ENCODE data around the gene FOXC1.

The FOXC1 gene
- total RNA-seq, result 0 to 2.5 (median 0.66) reads per million in 4 experiments

DNA sequence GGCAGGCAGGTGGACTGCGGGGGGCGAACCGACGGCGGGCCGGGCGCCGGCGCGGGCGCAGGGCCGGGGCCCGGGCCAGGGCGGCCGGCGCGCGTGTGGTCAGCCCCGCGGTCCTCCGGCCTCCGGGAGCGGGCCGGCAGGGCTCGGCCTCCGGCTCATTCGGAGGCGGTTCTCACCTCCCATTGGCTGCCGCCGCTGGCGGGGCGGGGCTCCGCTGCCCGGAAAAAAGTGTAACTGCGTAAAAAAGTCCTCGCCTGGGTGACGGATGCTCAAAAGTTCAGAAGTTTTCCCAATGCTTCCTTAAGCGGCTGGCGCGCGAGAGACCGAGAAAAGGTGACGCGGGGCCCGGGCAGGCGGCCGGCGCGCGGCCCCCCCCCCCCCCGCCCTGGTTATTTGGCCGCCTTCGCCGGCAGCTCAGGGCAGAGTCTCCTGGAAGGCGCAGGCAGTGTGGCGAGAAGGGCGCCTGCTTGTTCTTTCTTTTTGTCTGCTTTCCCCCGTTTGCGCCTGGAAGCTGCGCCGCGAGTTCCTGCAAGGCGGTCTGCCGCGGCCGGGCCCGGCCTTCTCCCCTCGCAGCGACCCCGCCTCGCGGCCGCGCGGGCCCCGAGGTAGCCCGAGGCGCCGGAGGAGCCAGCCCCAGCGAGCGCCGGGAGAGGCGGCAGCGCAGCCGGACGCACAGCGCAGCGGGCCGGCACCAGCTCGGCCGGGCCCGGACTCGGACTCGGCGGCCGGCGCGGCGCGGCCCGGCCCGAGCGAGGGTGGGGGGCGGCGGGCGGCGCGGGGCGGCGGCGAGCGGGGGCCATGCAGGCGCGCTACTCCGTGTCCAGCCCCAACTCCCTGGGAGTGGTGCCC lies at the start of gene FOXC1:
Gene FOXC1, plus strand, starts transcription at position 268 of the 849 bp plus-strand sequence. Its CDS starts 531 bp downstream, at position 799.
- no peak for DNase-seq

DNA sequence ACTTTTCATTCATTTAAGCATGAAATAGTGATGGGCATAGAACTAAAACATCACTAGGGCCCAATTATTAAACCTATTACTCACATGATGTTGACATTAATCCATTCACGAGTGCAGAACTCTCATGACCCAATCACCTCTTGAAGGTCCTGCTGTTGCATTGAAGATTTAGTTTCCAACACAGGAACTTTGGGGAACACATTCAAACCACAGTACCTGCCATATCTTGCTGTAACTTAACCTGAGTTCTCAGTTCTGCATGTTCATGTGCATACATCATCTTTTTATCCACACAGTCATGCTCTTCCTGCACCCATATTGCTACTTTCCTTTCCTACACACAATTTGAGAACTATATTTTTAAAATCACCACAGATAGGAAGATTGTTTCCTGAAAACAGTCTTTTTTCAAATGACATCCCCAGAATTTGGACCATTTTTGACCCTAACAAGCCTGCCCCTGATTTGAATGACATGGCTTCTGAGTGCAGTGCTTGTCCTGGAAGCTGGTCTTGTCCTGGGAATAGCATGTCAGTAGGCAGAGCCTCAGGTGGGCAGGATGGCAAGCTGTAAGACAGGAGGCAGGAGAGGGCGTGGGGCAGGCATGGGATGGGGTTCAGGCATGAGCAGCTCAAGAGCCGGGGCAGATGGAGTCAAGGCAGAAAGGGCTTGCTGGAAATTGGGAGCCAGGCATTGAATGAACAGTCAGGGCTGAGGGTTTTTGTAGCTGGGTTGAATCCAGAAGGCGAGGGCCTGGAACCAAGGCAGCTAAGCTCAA lies 49.2 kb upstream of the FOXC1 start:
- DNase-seq, result no peak

DNA sequence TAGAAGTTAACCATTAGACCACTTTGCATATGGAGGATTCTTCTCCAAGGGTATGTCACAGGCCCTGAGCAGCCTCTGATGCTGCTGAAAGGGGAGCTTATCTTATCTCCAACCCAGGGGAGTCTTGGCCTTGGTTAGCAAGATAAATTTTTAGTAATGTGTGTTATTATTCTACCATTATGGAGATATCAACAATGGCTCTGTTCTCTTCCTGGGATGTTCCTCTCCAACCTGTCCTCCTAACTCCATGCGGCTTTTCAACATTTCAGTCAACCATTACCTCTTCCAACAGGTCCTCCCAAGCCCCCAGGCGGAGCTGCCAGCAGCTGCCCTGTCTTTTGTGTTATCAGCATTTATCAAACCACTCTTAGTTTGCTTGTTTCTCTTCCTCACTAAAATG lies 48.4 kb upstream of the FOXC1 start:
- no peak for DNase-seq

DNA sequence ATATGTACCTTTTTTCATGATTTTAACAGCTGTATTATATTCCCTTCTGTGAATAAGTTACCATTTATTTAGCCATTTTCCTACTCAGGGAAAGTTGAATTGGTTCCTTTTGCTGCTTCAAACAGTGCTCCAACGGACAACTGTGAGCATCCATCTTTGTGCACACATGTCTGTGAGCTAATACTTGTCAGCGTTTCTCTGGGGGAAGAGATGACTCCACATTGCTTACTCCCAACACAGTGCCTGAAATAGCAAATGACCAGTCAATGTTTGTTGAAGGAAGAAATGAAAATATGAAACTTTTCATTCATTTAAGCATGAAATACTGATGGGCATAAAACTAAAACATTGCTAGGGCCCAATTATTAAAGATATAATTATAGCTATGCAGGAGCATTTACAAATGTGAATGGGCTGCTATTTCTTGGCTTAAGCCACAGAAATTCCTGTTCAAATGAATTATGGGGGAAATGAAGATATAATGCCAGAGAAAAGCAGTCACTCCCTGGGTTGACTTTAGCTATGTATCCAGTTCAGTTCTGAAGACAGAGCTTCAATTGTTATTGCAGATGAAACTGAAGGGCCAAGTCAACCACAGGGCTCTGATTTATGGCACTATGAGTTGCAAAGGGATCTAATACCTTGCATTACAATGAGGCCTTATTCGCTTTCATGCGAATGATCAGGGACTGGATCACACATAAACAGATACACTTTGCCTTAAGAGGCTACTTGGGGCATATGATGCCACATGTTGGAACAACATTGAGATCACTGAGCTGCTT lies 47.4 kb upstream of the FOXC1 start:
- DNase-seq, result no peak

DNA sequence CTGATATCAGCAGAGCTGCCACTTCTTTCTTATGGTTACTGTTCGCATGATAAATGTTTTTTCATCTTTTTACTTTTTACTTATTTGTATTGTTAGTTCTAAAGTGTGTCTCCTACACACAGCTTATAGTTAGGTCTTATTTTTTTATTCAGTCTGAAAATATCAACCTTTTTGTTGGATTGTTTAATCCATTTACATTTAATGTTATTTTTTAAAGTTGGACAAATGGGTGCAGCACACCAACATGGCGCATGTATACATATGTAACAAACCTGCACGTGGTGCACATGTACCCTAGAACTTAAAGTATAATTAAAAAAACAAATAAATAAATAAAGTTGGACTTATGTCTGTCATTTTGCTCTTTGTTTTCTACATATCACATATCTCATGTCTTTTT lies 40.3 kb upstream of the FOXC1 start:
- DNase-seq, result no peak

DNA sequence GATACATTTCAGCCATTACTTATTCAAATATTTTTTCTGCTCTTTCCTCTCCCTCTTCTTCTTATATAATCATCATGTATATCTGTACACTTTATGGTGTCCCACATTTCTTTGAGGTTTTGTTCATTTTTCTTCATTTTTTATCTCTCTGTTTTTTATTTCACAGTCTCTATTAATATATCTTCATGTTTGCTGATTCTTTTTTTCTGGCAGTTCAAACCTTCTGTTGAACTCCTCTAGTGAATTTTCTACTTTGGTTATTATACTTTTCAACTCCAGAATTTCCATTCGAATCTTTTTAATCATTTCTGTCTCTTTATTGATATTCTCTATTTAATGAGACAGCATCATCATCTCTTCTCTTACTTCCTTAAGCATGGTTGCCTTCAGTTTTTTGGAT lies 38.9 kb upstream of the FOXC1 start:
- DNase-seq, result no peak

DNA sequence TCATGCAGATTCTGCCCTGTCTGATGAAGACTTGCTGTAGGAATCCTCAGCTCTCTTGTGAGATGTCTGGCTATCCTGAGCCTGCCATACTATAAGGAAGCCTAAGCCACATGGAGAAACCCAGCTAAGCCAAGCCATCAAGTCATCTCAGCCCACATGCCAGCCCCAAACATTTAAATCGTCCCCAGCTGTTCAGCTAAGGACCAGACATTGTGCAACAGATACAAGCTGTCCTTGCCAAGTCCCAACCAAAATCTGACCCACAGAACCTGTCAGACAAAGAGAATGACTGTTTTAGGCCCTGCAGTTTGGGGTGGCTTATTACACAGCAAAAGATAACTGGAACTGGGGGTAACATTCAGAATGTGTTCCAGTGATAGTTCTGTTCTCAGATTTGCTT lies 36.8 kb upstream of the FOXC1 start:
- DNase-seq, result no peak

DNA sequence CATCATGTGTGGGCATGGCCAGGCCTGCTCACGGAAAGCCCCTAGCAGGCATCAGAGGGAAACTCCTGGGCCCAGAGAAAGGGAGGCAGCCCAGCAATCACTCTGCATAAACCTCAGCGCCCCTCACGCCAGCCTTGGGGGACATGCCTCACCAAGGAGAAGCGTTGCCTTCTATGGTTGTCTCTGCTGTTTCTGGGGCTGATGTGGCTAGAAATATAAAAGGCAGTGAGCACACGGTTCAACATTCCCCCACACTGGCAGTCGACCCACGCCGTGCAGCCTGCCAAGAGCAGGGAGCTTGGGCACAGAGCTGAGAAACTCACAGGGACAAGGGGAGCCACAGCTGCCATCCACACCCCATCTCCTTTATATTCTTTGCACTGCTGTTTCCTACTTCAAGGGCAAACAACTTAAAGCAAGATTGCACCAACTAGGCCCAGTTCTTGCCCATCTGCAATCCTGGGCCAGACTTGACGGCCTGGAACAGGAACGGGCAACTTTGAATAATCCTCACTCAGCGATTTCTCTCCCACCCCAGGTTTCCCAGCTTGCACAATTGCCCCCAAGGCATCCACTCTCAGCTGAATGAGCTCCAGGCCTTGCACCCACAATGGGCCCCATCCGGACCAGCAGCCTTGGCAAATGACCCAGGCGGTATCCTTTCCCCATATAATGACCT lies 35.5 kb upstream of the FOXC1 start:
- DNase-seq, result no peak

DNA sequence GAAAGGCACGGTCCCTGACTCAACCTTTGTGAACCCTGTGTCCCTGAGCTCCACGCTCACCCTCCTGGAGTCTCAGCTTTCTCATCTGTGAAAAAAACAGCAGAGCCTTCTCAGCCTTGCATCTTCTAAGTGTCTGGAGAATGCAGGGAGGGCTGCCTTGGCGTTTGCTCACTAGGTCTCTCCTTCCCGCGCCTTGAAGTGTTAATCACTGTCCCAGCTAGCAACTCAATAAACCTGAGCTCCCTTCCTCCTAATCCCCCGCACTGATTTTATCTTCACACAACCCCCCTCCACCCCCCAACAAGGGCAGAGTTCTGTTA lies 34.9 kb upstream of the FOXC1 start:
- no peak for DNase-seq

DNA sequence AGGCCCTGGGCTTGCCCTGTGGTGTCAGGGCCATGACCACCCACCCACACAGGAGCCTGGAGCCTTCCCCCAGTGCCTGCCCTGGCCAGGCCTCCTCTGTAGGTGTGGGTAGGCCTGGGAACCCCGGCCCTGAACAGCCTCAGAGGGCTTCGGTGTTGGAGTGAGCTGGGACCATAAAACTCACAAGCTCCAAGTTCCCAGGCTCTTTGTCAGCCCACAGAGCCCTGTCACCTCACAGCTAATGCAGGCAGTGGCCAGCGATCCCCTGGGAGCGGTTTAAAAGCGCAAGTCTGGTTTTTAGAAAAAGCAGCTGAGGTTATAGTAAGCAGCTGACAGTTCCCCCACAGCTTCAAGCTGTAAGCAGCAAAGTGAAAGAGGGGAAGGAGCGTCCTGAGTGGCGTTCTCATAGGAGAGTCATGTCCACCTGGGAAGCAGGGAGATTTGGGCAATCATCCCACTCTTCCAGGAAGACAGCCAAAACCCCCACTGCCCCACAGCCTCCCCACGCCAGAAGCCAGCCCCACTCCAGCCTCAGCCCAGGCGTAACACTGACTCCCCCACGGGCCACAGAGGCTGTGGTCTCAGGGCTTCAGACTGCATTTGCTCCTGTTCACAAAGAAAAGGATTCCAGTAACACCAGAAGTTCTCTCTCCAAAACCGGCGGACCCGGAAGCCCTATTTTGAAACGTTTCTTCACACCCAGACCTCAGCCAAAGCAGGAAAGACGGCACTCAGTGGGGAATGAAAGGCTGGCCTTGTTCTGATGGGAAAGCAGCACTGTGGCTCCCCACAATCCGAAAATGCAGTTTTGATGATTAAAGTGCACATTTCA lies 34.3 kb upstream of the FOXC1 start:
- no peak for DNase-seq

DNA sequence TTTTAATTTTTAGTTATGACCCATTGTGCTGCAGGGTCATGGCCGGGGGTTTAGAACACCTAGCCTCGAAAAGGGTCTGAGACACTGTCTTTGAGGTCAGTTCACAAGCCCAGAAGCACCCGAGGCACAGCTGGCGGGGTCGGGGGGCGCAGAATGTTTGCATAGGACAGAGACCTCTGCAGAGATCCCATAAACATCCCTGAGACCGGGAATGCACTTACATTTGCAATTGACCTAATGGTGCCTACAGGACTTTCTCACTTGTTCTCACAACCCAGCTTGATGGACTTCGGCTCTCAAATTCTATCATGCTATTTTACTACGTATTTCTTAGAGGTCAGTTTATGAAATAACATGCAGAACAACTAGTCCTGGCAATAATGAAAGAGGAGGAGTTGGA lies 33.5 kb upstream of the FOXC1 start:
- DNase-seq, result no peak

DNA sequence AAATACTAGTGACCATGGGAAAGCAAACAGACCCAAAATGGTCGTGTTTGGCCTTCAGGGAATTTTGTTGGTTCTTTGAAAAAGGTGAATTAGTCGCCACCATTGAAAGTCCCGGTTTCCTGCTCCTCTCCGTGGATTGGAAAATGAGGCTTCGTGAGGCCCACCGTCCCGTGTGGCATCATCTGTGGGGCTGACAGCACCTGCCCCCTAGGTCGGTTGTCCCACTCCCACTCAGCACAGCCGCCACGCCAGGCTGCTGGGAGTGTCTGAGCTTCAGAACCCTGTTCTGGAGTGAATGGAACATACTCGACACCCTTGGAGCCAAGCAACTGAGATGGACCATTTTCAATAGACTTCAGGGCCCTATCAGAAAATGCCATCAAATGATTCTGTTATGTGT lies 33.0 kb upstream of the FOXC1 start:
- no peak for DNase-seq

DNA sequence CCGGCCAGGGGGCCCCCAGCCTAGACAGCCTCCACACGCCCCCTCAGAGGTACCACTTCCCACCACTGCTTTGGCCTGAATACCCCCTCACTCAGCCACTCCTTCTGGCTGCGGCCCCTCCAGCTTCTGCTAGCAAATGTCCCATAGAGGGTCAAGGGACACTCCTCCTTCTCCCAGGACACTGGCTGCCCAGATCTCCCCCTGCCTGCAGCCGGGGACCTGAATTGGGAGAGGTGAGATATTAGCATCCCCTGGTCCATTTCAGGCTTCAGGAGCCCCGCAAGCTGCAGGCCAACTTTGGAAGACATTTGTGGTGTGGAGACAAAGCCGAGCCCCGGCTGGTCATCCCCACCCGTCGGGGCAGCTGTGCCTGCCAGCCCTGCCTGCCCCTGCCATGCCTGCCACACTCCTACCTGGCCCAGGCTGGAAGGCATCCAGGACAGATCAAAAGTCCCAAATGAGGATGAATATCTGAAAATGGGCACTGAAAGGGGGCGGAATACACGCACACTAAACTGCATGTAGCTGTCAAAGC lies 32.5 kb upstream of the FOXC1 start:
- no peak for DNase-seq

DNA sequence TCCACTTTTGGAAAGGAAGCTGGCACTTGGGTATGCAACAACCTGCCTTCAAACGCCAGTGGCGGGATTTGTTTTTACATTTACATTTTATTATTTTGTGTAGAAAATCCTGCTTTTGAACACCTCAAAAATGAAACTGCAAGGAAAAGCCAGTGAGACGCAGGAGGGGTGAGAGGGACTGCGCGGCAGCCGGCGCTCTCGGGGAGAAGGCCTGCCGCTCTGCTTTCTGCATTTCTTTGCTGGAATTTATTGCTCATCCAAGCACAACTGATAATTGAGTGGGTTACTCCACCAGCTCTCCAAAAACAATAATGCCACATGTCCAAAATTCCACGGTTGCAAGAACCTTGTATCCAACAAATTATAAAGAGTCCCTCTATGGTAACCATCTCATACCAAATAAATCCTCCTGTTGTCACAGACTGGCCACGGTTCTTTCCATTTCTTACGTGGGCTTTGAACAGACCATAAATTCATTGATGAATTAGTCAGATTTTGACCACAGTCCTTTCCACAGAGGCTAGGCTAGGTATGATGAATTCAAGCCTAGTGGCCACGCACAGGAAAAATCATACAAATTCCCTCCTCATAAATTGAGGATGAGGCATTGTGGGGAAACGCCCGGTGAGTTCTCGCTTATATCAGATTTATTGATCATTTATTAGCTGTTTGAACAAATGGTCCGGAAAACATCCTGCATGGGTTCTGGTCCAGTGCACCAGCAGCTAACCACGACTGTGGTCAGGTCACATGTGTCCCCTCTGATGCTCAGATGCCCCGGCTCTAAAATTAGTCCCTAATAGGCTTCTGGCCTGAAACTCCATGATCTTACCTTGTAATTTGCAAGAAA lies 31.6 kb upstream of the FOXC1 start:
- no peak for DNase-seq

DNA sequence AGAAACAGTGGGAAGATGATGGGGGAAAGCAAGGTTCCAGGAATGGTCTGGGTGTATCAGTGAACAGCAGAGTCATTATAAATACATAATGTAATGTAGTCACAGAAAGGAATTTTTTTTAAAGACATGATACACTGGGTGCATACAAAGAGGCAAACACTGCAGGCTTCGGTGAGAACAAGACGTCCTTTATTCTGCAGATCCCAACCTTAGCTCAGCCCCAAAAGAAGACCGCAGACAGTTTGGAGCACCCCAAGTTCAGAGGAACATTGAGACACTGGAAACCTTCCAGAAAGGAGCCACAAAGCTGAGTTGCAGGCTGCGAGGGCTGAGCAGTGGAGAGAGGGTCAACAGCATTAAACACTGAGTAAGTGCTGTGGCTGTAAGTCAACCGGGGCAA lies 30.6 kb upstream of the FOXC1 start:
- no peak for DNase-seq

DNA sequence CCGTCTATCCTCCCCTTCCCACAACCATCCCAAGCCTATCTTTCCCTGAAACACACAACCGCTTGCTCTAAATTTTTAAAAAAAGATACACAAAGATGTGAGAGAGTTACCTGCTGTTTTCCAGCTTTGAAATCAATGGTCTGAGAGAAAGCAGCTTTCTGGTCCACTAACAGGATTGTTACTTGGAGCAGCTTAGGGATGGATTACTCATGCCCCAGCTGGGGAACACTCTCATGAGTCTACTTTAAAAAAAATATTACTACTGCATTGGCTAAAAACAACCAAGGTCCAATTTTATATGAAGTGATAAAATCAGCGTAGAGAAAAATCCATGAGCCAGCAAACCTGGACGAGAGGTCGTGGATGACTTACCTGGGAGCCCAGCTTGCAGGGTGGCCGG lies 29.6 kb upstream of the FOXC1 start:
- DNase-seq, result no peak

DNA sequence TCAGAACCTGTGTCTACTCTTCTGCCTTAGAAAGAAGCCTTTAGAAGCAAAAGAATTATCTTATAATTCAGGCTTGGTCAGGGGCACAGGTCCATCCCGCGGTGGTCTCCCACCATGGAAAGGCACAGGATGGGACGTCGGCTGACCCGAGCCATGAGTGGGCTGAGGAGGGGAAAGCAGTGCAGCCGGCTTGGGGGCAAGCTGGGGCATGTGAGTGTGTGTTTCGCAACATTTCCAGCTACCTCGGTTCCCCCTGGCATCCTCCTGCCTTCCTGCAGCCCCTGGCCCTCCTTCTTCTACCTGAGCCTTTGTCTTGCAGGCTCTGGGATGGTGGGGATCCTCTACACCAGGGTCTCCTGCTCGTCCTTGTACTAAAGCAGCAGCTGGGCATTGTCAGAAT lies 29.1 kb upstream of the FOXC1 start:
- DNase-seq, result no peak

DNA sequence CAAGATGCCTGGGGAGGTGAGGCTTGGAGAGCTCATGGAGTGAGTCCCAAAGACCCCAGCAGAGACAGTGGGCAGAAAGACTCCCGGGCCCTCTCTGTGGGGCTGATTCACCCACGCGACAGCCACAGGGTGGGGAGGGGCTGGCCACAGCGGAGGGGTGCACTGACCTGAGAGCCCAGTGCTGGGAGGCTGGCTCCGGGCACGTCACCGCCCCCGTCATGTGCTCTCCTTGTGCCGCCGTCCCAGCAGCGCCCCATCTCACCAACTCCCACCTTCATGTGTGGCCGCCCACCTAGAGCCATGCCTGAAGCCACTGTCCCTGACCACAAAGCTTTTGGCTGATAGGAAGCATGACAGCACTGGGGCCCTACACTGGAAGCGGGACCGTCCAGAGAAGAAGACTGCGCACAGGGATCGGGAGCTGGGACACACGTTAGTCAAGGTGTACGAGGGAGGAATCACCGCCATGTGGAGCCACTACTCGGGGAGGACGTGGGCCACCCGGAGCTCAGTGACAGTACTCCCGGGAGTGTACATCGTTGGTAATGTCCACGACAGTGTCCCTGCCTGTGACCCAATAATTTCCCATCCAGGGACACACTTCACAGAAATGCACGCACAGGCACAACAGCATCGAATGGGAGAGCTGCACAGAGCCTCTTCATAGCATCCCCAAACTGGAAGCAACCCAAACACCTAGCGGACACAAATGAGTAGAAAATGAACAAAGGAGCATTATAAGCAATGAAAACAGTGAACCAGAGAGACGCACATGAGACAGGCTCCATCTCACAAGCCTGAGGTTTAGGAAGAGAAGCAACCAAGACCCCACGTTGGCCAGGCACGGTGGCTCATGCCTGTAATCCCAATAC lies 28.4 kb upstream of the FOXC1 start:
- no peak for DNase-seq

DNA sequence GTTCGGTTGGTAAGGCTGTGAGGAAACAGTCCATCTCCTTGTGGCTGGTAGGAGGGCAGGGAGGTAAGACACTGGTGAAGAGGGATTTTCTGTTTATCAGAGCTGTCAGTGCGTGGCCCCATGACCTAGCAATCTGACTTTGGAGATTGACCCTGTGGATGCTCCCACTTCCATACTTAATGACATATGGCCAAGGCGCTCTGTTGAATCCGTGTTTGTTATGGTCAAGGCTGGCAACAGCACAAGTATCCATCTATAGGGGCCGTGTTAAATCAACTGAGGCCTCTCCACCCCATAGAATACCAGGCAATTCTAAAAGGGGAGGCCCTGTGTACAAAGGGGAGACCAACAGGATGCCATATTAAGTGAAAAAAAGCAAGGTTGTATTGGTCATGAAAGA lies 25.6 kb upstream of the FOXC1 start:
- DNase-seq, result no peak
